Measurements from ENCODE around the gene ASMTL. TPM values are rescaled to one million over a fixed set of nuclear protein-coding genes. Genes with fewer than 3 reads are reported as not detected.

Gene ASMTL
- total and polyA plus RNA-seq, 2 of the 13 experiments (the other 11 are each of a cell fraction or from before 2014, with no cell fraction given): 5.6 to 16.3 TPM

- TF ChIP-seq PHF20 (CRISPR knock-in tag; IDR thresholded peaks at IDR 0.05) (no peak), PAX8 (CRISPR knock-in tag; IDR thresholded peaks at IDR 0.05; ENCODE audit: borderline replicate concordance) (no peak), AGO2 (optimal IDR thresholded peaks at IDR 0.05; ENCODE audit: low read depth, low read length) (peak; percentile 92), MTF2 (CRISPR knock-in tag; IDR thresholded peaks at IDR 0.05; ENCODE audit: borderline replicate concordance) (no peak), POLR2AphosphoS2 (IDR thresholded peaks at IDR 0.05; ENCODE audit: low read depth, low read length) (peak; percentile 91), ZBTB33 (CRISPR knock-in tag; IDR thresholded peaks at IDR 0.05) (peak; percentile 76; the same call in 1 of the 2 replicates), NRL (CRISPR knock-in tag; IDR thresholded peaks at IDR 0.05; ENCODE audit: borderline replicate concordance) (0 out of 2 replicates have a peak, but pooled peaks have one; percentile 16), NFE2 (CRISPR knock-in tag; IDR thresholded peaks at IDR 0.05) (no peak), ZNF276 (CRISPR knock-in tag; IDR thresholded peaks at IDR 0.05; ENCODE audit: low read depth) (no peak), POLR2AphosphoS5 (IDR thresholded peaks at IDR 0.05; ENCODE audit: low read depth, low read length) (peak; percentile 33; the same call in 1 of the 2 replicates), ZBTB4 (CRISPR knock-in tag; IDR thresholded peaks at IDR 0.05; ENCODE audit: borderline replicate concordance) (no peak)
These were observed 67.2 kb downstream of the ASMTL start (continued) for GRCh38 chrX:1385253-1386223.
